Common myeloid progenitor, CD34-positive (primary cell): Measurements from ENCODE around the gene RTN3.

Source experiments
- CTCF ChIA-PET: fragments of 350-600 bp; sonication (Branson Sonifier 250); formaldehyde crosslinking; loops from one replicate; lab custom pipeline; 2021; ENCODE audit warnings: antibody characterized with exemption; lab: Charles Lee
- POLR2A ChIA-PET: fragments of 350-600 bp; sonication (Branson Sonifier 250); formaldehyde crosslinking; loops from one replicate; lab custom pipeline; 2021; ENCODE audit warnings: antibody characterized with exemption; lab: Charles Lee
- DNase-seq, 3 donors: peaks; one replicate each; pipeline versions ENCODE4 v3.0.0 to v3.0.0-alpha.2; 2013
- H3K27ac ChIP-seq, 2 experiments: 1 replicate in 1 of 2; 2 replicates in 1 of 2; pipeline ENCODE4 v1.7.0; 2013; ENCODE audit warnings: inconsistent platforms in 2 of 2, low read length in 2 of 2, mild to moderate bottlenecking in 2 of 2, low read depth in 1 of 2, moderate library complexity in 1 of 2; ENCODE audit not compliant: severe bottlenecking in 2 of 2, insufficient read depth in 1 of 2, poor library complexity in 1 of 2
- H3K27me3 ChIP-seq, 5 experiments: replicated peaks in 2 of 5; 1 replicate in 3 of 5; 2 replicates in 2 of 5; pipeline versions ENCODE4 v1.6.1 to v1.7.0; 2013; ENCODE audit warnings: low read length in 4 of 5, mild to moderate bottlenecking in 2 of 5, moderate library complexity in 2 of 5, inconsistent platforms in 1 of 5; ENCODE audit not compliant: insufficient read depth in 5 of 5, control insufficient read depth in 4 of 5
- H3K36me3 ChIP-seq, 4 experiments: 1 replicate in 2 of 4; 2 replicates in 2 of 4; pipeline versions ENCODE4 v1.6.1 to v1.7.0; 2013; ENCODE audit warnings: low read length in 3 of 4, control low read depth in 1 of 4, mild to moderate bottlenecking in 1 of 4; ENCODE audit not compliant: control insufficient read depth in 4 of 4, insufficient read depth in 4 of 4
- H3K4me1 ChIP-seq, 4 experiments: 1 replicate in 3 of 4; 2 replicates in 1 of 4; pipeline versions ENCODE4 v1.6.1 to v1.7.1; 2013; ENCODE audit warnings: low read length in 3 of 4, mild to moderate bottlenecking in 3 of 4, control low read depth in 1 of 4, inconsistent platforms in 1 of 4, moderate library complexity in 1 of 4; ENCODE audit not compliant: control insufficient read depth in 4 of 4, insufficient read depth in 4 of 4; ENCODE audit errors: control extremely low read depth in 1 of 4
- H3K4me3 ChIP-seq, 7 experiments: 1 replicate in 4 of 7; 2 replicates in 3 of 7; pipeline versions ENCODE4 v1.5.1 to v1.7.0; 2013; ENCODE audit warnings: mild to moderate bottlenecking in 7 of 7, low read length in 6 of 7, moderate library complexity in 6 of 7, inconsistent platforms in 2 of 7, low read depth in 2 of 7, control low read depth in 1 of 7; ENCODE audit not compliant: insufficient read depth in 4 of 7, control insufficient read depth in 1 of 7; ENCODE audit errors: extremely low read depth in 1 of 7
- H3K9me3 ChIP-seq, 5 experiments: 1 replicate in 4 of 5; 2 replicates in 1 of 5; pipeline versions ENCODE4 v1.6.1 to v1.7.1; 2013; ENCODE audit warnings: low read length in 4 of 5, mild to moderate bottlenecking in 2 of 5, inconsistent platforms in 1 of 5, low read depth in 1 of 5, moderate library complexity in 1 of 5; ENCODE audit not compliant: control insufficient read depth in 4 of 5, insufficient read depth in 2 of 5; ENCODE audit errors: control extremely low read depth in 1 of 5
- WGBS: methylation state at CpG from one replicate; pipeline ENCODE4 v1.1.5; 2013; ENCODE audit not compliant: insufficient coverage; 5-methylcytosine and 5-hydroxymethylcytosine counted together

Gene RTN3

GRCh38 chr11:63711838-63712237, 30.5 kb downstream of the RTN3 start:
- peaks cover 0 to 6% (median under 1%) of the 10 kb centered on the region in 4 experiments for H3K36me3 ChIP-seq
- no peak overlapping the region for H3K27ac ChIP-seq
- no peak overlapping the region for H3K4me3 ChIP-seq
- CTCF ChIA-PET = interaction anchor here (1.1 kb wide), 1 partner anchor 40 kb away, joined by 3 read pairs; the partner anchor contains the start of gene ATL3
- POLR2A ChIA-PET = interaction anchor here (0.5 kb wide), 1 partner anchor 17 kb away, joined by 3 read pairs; no protein-coding TSS in a partner anchor
- peaks cover 0 to 16% (median 9%) of the 10 kb centered on the region in 4 experiments for H3K4me1 ChIP-seq
- H3K9me3 ChIP-seq = no peaks in the 10 kb centered on the region
- H3K27me3 ChIP-seq = no peaks in the 10 kb centered on the region
- no peak for DNase-seq
- 98% methylated on average over 5 of the region's 6 CpGs for WGBS

- CTCF ChIA-PET = interaction anchor here (0.8 to 1.7 kb wide), 5 partner anchors 8 to 44 kb away, joined by 3 to 5 read pairs (median 4); no protein-coding TSS in a partner anchor
Observed at GRCh38 chr11:63713766-63714165, 32.5 kb downstream of the RTN3 start.

GRCh38 chr11:63716046-63716445, 34.7 kb downstream of the RTN3 start:
- Histone ChIP-seq H3K4me1 (no peaks in the 10 kb centered on the region), H3K27ac (no peak overlapping the region), H3K9me3 (no peaks in the 10 kb centered on the region), H3K36me3 (peaks cover 3 to 6% (median 4%) of the 10 kb centered on the region in 4 experiments), H3K27me3 (no peaks in the 10 kb centered on the region), H3K4me3 (no peak overlapping the region)
- CTCF ChIA-PET = interaction anchor here (1.0 kb wide), 2 partner anchors 15 to 55 kb away, joined by 3 to 5 read pairs; no protein-coding TSS in a partner anchor
- POLR2A ChIA-PET = no interaction called here
- DNase-seq = no peak

More at GRCh38 chr11:63713766-63714165, 32.5 kb downstream of the RTN3 start:
- POLR2A ChIA-PET = no interaction called here
- Histone ChIP-seq H3K4me3 (no peak overlapping the region), H3K27ac (no peak overlapping the region), H3K27me3 (no peaks in the 10 kb centered on the region), H3K9me3 (no peaks in the 10 kb centered on the region), H3K36me3 (peaks cover 0 to 6% (median 0%) of the 10 kb centered on the region in 4 experiments), H3K4me1 (peaks cover 0 to 9% (median 5%) of the 10 kb centered on the region in 4 experiments)
- no CpG with 5 or more reads among the region's 2 CpGs for WGBS
- DNase-seq = no peak

- ChIA-PET CTCF (interaction anchor here (1.0 to 1.3 kb wide), 2 partner anchors 20 to 22 kb away, joined by 3 read pairs; no protein-coding TSS in a partner anchor), POLR2A (no interaction called here)
- Histone ChIP-seq H3K9me3 (no peaks in the 10 kb centered on the region), H3K27ac (no peak overlapping the region), H3K4me3 (no peak overlapping the region), H3K27me3 (no peaks in the 10 kb centered on the region), H3K36me3 (peaks cover 3 to 6% (median 4%) of the 10 kb centered on the region in 4 experiments), H3K4me1 (no peaks in the 10 kb centered on the region)
- WGBS = 94% methylated on average over 1 of the region's 1 CpG
- DNase-seq = no peak
Observed at GRCh38 chr11:63719001-63719400, 37.7 kb downstream of the RTN3 start.

- no peak for DNase-seq
- 100% methylated on average over 1 of the region's 2 CpGs for WGBS
- no peak overlapping the region for H3K4me3 ChIP-seq
- H3K27ac ChIP-seq = no peak overlapping the region
- no peaks in the 10 kb centered on the region for H3K9me3 ChIP-seq
- H3K4me1 ChIP-seq = no peaks in the 10 kb centered on the region
- ChIA-PET CTCF (interaction anchor here (1.3 kb wide), 1 partner anchor 19 kb away, joined by 3 read pairs; no protein-coding TSS in a partner anchor), POLR2A (no interaction called here)
- H3K36me3 ChIP-seq = peaks cover 3 to 6% (median 4%) of the 10 kb centered on the region in 4 experiments
- H3K27me3 ChIP-seq = no peaks in the 10 kb centered on the region
Observed at GRCh38 chr11:63719987-63720386, 38.7 kb downstream of the RTN3 start.

- Histone ChIP-seq H3K36me3 (peaks cover 2 to 5% (median 3%) of the 10 kb centered on the region in 4 experiments), H3K4me1 (no peaks in the 10 kb centered on the region), H3K27ac (no peak overlapping the region), H3K27me3 (no peaks in the 10 kb centered on the region), H3K4me3 (no peak overlapping the region), H3K9me3 (no peaks in the 10 kb centered on the region)
- WGBS = 100% methylated on average over 3 of the region's 3 CpGs
- CTCF ChIA-PET = no interaction called here
- no peak for DNase-seq
- POLR2A ChIA-PET = no interaction called here
Observed at GRCh38 chr11:63720611-63721010, 39.3 kb downstream of the RTN3 start.

GRCh38 chr11:63729326-63729725, 48.0 kb downstream of the RTN3 start:
- no peaks in the 10 kb centered on the region for H3K27me3 ChIP-seq
- 100% methylated on average over 1 of the region's 3 CpGs for WGBS
- peaks cover 0 to 6% (median 0%) of the 10 kb centered on the region in 4 experiments for H3K4me1 ChIP-seq
- DNase-seq = no peak
- ChIA-PET POLR2A (interaction anchor here (0.7 kb wide), 1 partner anchor 17 kb away, joined by 3 read pairs; no protein-coding TSS in a partner anchor), CTCF (interaction anchor here (3.3 kb wide), 1 partner anchor 9 kb away, joined by 12 read pairs; no protein-coding TSS in a partner anchor)
- H3K4me3 ChIP-seq = no peak overlapping the region
- H3K36me3 ChIP-seq = no peaks in the 10 kb centered on the region
- H3K27ac ChIP-seq = no peak overlapping the region
- H3K9me3 ChIP-seq = no peaks in the 10 kb centered on the region
